Osteoblast (primary cell): ENCODE data around the gene GNPAT. TPM values are rescaled to one million over a fixed set of nuclear protein-coding genes. Genes with fewer than 3 reads are reported as not detected.
A peak's percentile ranks its signal among the peaks of the same experiment; 100 is the strongest.

ENCODE experiments used
- DNase-seq: peaks from one replicate; pipeline ENCODE4 v3.0.0; 2011; ENCODE audit warnings: low spot score, mixed read lengths; ENCODE audit not compliant: insufficient read length; ENCODE audit errors: missing footprints
- H2AFZ ChIP-seq: 2 replicates; pipeline ENCODE4 v1.6.0; 2011; ENCODE audit warnings: mild to moderate bottlenecking, low read length
- H3K27ac ChIP-seq: 2 replicates; pipeline ENCODE4 v1.5.1; 2011; ENCODE audit warnings: mild to moderate bottlenecking, low read depth, low read length, moderate library complexity
- H3K27me3 ChIP-seq: 2 replicates; pipeline ENCODE4 v1.6.0; 2012; ENCODE audit warnings: mild to moderate bottlenecking, control low read depth, inconsistent platforms, low read length, moderate library complexity; ENCODE audit not compliant: insufficient read depth
- H3K36me3 ChIP-seq: 2 replicates; pipeline ENCODE4 v1.5.1; 2011; ENCODE audit warnings: mild to moderate bottlenecking, low read length, control low read depth, moderate library complexity; ENCODE audit not compliant: insufficient read depth
- H3K4me1 ChIP-seq: 2 replicates; pipeline ENCODE4 v1.5.1; 2011; ENCODE audit warnings: mild to moderate bottlenecking, low read length, control low read depth, moderate library complexity; ENCODE audit not compliant: insufficient read depth
- H3K4me2 ChIP-seq: 2 replicates; pipeline ENCODE4 v1.6.0; 2011; ENCODE audit warnings: mild to moderate bottlenecking, low read length; ENCODE audit not compliant: insufficient read depth
- H3K4me3 ChIP-seq: fragments of 200-600 bp; sonication (generic); 3 replicates; pipeline ENCODE4 v1.5.1; 2012; ENCODE audit warnings: mild to moderate bottlenecking, low read length, inconsistent platforms; ENCODE audit not compliant: insufficient read depth
- H3K79me2 ChIP-seq: 2 replicates; pipeline ENCODE4 v1.6.0; 2012; ENCODE audit warnings: mild to moderate bottlenecking, low read length, control low read depth, inconsistent platforms; ENCODE audit not compliant: insufficient read depth
- H3K9me3 ChIP-seq: 2 replicates; pipeline ENCODE4 v1.5.1; 2011; ENCODE audit warnings: low read depth, low read length, control low read depth
- H4K20me1 ChIP-seq: 2 replicates; pipeline ENCODE4 v1.6.0; 2012; ENCODE audit warnings: mild to moderate bottlenecking, low read length, control low read depth; ENCODE audit not compliant: insufficient read depth
- total RNA-seq: library from RNA; depleted of rRNA; stranded (reverse); fragments of >200 nt; gene quantifications from 2 replicates; pipeline ENCODE4 v1.2.3, GENCODE V29; 2012
- TF ChIP-seq, protein P1 (sequence below): IDR thresholded peaks from 2 replicates; pipeline ENCODE4 v1.5.1; 2011; ENCODE audit warnings: mild to moderate bottlenecking, low read depth, low read length, moderate library complexity; ENCODE audit errors: extremely low read depth

Gene GNPAT
- total RNA-seq, 1 donor, result 52.1 TPM

- Histone ChIP-seq H3K4me1 (peaks cover 3% of the 10 kb centered on the region), H3K9me3 (no peaks in the 10 kb centered on the region), H2AFZ (no peak overlapping the region), H3K27me3 (peaks cover 7% of the 10 kb centered on the region), H3K4me3 (no peak overlapping the region), H4K20me1 (no peaks in the 10 kb centered on the region), H3K4me2 (no peak overlapping the region), H3K27ac (no peak overlapping the region), H3K36me3 (no peaks in the 10 kb centered on the region), H3K79me2 (no peaks in the 10 kb centered on the region)
- TF ChIP-seq, protein P1, sequence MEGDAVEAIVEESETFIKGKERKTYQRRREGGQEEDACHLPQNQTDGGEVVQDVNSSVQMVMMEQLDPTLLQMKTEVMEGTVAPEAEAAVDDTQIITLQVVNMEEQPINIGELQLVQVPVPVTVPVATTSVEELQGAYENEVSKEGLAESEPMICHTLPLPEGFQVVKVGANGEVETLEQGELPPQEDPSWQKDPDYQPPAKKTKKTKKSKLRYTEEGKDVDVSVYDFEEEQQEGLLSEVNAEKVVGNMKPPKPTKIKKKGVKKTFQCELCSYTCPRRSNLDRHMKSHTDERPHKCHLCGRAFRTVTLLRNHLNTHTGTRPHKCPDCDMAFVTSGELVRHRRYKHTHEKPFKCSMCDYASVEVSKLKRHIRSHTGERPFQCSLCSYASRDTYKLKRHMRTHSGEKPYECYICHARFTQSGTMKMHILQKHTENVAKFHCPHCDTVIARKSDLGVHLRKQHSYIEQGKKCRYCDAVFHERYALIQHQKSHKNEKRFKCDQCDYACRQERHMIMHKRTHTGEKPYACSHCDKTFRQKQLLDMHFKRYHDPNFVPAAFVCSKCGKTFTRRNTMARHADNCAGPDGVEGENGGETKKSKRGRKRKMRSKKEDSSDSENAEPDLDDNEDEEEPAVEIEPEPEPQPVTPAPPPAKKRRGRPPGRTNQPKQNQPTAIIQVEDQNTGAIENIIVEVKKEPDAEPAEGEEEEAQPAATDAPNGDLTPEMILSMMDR, result no peak
- peak; percentile 66 for DNase-seq
Measured at GRCh38 chr1:231203259-231204057, 37.6 kb upstream of the GNPAT start.

DNA sequence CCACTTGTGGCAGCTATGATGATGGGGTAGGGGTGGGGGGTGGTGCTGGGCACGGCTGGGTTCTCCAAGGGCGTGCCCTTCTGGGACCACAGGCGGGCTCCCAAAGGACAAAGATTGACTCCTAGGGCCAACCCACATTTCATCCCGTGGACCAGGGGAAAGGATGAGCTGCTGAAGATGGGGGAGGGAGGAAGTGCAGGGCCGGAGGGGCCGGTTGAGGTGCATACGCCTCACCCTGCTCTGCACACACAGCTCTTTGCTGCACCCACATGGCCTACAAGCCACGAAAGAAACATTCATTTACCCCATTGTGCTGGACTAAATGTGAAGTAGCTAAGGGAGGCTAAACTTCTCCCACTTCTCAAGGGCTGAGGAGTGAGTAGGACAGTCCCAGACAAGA is 34.2 kb upstream of the GNPAT start:
- no peaks in the 10 kb centered on the region for H3K9me3 ChIP-seq
- H3K27me3 ChIP-seq, result peaks cover 7% of the 10 kb centered on the region
- no peaks in the 10 kb centered on the region for H3K79me2 ChIP-seq
- H3K4me2 ChIP-seq, result no peak overlapping the region
- no peaks in the 10 kb centered on the region for H4K20me1 ChIP-seq
- H2AFZ ChIP-seq, result no peak overlapping the region
- no peaks in the 10 kb centered on the region for H3K4me1 ChIP-seq
- TF ChIP-seq, protein P1, result no peak
- no peak overlapping the region for H3K4me3 ChIP-seq
- H3K27ac ChIP-seq, result no peak overlapping the region
- peak; percentile 78 for DNase-seq
- H3K36me3 ChIP-seq, result no peaks in the 10 kb centered on the region

GRCh38 chr1:231207437-231207836 is 33.6 kb upstream of the GNPAT start:
- no peaks in the 10 kb centered on the region for H4K20me1 ChIP-seq
- DNase-seq, result no peak
- H3K27ac ChIP-seq, result no peak overlapping the region
- TF ChIP-seq, protein P1, result no peak
- H3K4me1 ChIP-seq, result no peaks in the 10 kb centered on the region
- no peak overlapping the region for H3K4me2 ChIP-seq
- no peaks in the 10 kb centered on the region for H3K36me3 ChIP-seq
- H2AFZ ChIP-seq, result no peak overlapping the region
- no peak overlapping the region for H3K4me3 ChIP-seq
- H3K79me2 ChIP-seq, result no peaks in the 10 kb centered on the region
- H3K9me3 ChIP-seq, result no peaks in the 10 kb centered on the region
- peaks cover 7% of the 10 kb centered on the region for H3K27me3 ChIP-seq

GRCh38 chr1:231208980-231209379 is 32.0 kb upstream of the GNPAT start:
- Histone ChIP-seq H3K4me3 (no peak overlapping the region), H3K9me3 (no peaks in the 10 kb centered on the region), H3K79me2 (no peaks in the 10 kb centered on the region), H3K27ac (no peak overlapping the region), H3K4me1 (no peaks in the 10 kb centered on the region), H3K27me3 (peaks cover 9% of the 10 kb centered on the region), H4K20me1 (no peaks in the 10 kb centered on the region), H2AFZ (no peak overlapping the region), H3K36me3 (no peaks in the 10 kb centered on the region), H3K4me2 (no peak overlapping the region)
- DNase-seq, result no peak
- TF ChIP-seq, protein P1, result no peak
